Right lobe of liver (tissue), 4 donors: ENCODE results near the gene CFAP57.

Experiments used
- POLR2A ChIP-seq: fragments of 450-650 bp; IDR thresholded peaks from one replicate; pipeline ENCODE4 v1.6.1; 2017; ENCODE audit warnings: antibody characterized with exemption, mild to moderate bottlenecking
- TF ChIP-seq, protein P1 (sequence below), 4 donors: fragments of 200-600 bp in 3 of 4; fragments of 450-650 bp in 1 of 4; IDR thresholded peaks; one replicate each; pipeline versions ENCODE4 v1.5.1 to v1.8.0; 2016 to 2022; ENCODE audit warnings: antibody characterized with exemption in 4 of 4, mild to moderate bottlenecking in 2 of 4
- donor health status: DM: no; HTN: no; CAD: no.
- donor health status: DM: no; HTN: no; CAD: no.
- donor health status: DM: no; HTN: yes; CAD: no.

DNA sequence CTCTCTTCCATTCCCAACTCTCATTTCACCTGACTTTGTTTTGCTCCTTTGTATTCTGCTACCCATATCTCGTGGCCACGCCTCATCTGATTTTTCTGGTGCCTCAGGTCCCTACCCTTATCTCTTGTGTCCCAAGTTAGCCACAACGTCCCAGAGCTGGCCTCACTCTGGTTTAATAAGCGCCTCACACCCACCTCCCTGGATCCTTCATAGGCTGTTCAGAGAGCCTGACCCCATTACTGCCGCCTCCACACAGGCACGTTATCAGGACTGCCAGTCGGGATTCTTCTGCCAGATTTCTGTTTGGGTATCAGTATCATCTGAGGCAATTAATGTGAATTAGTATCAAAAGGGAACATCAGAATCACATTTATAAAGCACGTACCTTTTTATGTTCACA is 62.9 kb downstream of the CFAP57 start:
- TF ChIP-seq, protein P1, sequence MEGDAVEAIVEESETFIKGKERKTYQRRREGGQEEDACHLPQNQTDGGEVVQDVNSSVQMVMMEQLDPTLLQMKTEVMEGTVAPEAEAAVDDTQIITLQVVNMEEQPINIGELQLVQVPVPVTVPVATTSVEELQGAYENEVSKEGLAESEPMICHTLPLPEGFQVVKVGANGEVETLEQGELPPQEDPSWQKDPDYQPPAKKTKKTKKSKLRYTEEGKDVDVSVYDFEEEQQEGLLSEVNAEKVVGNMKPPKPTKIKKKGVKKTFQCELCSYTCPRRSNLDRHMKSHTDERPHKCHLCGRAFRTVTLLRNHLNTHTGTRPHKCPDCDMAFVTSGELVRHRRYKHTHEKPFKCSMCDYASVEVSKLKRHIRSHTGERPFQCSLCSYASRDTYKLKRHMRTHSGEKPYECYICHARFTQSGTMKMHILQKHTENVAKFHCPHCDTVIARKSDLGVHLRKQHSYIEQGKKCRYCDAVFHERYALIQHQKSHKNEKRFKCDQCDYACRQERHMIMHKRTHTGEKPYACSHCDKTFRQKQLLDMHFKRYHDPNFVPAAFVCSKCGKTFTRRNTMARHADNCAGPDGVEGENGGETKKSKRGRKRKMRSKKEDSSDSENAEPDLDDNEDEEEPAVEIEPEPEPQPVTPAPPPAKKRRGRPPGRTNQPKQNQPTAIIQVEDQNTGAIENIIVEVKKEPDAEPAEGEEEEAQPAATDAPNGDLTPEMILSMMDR (IDR thresholded peaks at IDR 0.05): no peak
- TF ChIP-seq POLR2A: no peak
